Neutrophil (primary cell): ENCODE measurements around the gene KTN1.

Source experiments
- H3K27ac ChIP-seq: fragments of 200-600 bp; sonication (generic); 2 replicates; pipeline ENCODE4 v1.5.1; 2016; ENCODE audit warnings: mild to moderate bottlenecking, moderate library complexity
- H3K27me3 ChIP-seq: fragments of 200-600 bp; sonication (generic); 2 replicates; pipeline ENCODE4 v1.6.0; 2016; ENCODE audit warnings: mild to moderate bottlenecking
- H3K36me3 ChIP-seq: fragments of 200-600 bp; sonication (generic); 2 replicates; pipeline ENCODE4 v1.5.1; 2017
- H3K4me1 ChIP-seq, 2 experiments: fragments of 200-600 bp in 1 of 2; sonication (generic) in 1 of 2; 1 replicate in 1 of 2; 2 replicates in 1 of 2; pipeline versions ENCODE4 v1.5.1 to v1.6.1; 2013 to 2016; ENCODE audit warnings: low read depth in 1 of 2, low read length in 1 of 2, mild to moderate bottlenecking in 1 of 2, moderate library complexity in 1 of 2; ENCODE audit not compliant: control insufficient read depth in 1 of 2, insufficient read depth in 1 of 2
- H3K4me3 ChIP-seq, 2 experiments: fragments of 200-600 bp in 1 of 2; sonication (generic) in 1 of 2; 1 replicate in 1 of 2; 2 replicates in 1 of 2; pipeline ENCODE4 v1.5.1; 2013 to 2016; ENCODE audit warnings: low read depth in 1 of 2, low read length in 1 of 2, mild to moderate bottlenecking in 1 of 2, moderate library complexity in 1 of 2
- H3K9me3 ChIP-seq: fragments of 200-600 bp; sonication (generic); 2 replicates; pipeline ENCODE4 v1.5.1; 2016
- TF ChIP-seq, protein P1 (sequence below): fragments of 200-600 bp; sonication (generic); IDR thresholded peaks from 2 replicates; pipeline ENCODE4 v1.5.1; 2016; ENCODE audit warnings: antibody characterized with exemption

The KTN1 gene

DNA sequence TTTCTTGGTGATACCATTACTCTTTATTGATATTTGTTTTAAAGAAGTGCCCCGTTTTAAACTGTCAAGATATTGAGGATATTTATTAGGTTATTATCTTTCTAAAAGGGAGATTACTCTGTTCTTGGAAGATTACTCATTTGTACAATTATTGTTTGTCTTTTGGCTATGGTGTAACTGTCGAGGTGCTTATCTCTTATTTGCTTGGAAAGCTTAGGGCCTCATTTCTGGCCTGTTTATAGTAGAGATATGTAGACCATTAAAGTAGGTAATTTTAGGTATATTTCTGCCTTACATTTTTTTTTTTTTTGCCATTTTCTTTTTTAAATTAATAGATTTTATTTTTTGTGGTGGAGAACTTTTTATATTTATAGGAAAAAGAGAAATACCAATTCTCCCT lies 74.2 kb downstream of the KTN1 start:
- Histone ChIP-seq H3K27ac (no peak overlapping the region), H3K4me3 (no peak overlapping the region), H3K9me3 (no peaks in the 10 kb centered on the region), H3K36me3 (peaks cover 79% of the 10 kb centered on the region), H3K27me3 (no peaks in the 10 kb centered on the region), H3K4me1 (no peaks in the 10 kb centered on the region)
- TF ChIP-seq, protein P1, sequence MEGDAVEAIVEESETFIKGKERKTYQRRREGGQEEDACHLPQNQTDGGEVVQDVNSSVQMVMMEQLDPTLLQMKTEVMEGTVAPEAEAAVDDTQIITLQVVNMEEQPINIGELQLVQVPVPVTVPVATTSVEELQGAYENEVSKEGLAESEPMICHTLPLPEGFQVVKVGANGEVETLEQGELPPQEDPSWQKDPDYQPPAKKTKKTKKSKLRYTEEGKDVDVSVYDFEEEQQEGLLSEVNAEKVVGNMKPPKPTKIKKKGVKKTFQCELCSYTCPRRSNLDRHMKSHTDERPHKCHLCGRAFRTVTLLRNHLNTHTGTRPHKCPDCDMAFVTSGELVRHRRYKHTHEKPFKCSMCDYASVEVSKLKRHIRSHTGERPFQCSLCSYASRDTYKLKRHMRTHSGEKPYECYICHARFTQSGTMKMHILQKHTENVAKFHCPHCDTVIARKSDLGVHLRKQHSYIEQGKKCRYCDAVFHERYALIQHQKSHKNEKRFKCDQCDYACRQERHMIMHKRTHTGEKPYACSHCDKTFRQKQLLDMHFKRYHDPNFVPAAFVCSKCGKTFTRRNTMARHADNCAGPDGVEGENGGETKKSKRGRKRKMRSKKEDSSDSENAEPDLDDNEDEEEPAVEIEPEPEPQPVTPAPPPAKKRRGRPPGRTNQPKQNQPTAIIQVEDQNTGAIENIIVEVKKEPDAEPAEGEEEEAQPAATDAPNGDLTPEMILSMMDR, result no peak

DNA sequence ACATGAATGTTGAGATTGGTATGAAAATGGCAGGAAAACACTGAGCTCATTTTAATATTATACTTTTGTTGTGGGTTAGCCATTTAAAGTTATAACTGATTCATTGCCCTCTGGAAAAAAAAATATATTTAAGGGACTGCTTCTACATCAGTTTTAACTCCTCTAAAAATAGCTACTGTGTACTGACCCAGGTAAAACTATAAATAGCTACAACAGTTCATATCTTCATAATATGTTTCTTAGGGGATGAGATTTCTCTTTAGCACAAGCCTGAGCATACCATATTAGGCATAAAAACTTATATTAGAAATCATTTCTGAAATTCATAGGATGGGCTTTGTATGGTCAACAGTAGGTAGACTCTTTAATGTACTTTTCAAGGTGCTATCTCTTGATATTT lies 81.0 kb downstream of the KTN1 start:
- Histone ChIP-seq H3K4me3 (no peak overlapping the region), H3K27ac (no peak overlapping the region), H3K9me3 (no peaks in the 10 kb centered on the region), H3K4me1 (no peaks in the 10 kb centered on the region), H3K36me3 (peaks cover 45% of the 10 kb centered on the region), H3K27me3 (no peaks in the 10 kb centered on the region)
- TF ChIP-seq, protein P1, result no peak

DNA sequence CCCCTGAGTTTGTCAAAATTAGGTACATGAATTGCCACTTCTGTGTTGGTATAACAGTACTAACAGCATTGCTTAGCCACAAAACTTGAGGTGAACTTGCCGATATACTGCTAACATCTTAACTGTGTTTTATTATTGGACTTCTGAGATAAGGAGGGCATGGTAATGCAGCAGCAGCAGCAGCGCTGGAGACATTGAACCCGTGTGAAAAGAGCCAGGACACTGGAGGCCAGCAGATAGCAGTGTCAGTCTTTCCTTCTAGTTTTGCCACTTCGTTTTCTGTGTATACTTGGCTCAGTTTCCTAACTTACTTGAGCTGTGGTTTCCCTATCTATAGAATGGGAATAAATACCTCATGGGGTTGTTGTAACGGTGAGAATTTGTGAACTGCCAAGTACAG lies 82.7 kb downstream of the KTN1 start:
- Histone ChIP-seq H3K27ac (no peak overlapping the region), H3K4me3 (no peak overlapping the region), H3K27me3 (no peaks in the 10 kb centered on the region), H3K9me3 (no peaks in the 10 kb centered on the region), H3K36me3 (peaks cover 33% of the 10 kb centered on the region), H3K4me1 (no peaks in the 10 kb centered on the region)
- TF ChIP-seq, protein P1, result no peak

DNA sequence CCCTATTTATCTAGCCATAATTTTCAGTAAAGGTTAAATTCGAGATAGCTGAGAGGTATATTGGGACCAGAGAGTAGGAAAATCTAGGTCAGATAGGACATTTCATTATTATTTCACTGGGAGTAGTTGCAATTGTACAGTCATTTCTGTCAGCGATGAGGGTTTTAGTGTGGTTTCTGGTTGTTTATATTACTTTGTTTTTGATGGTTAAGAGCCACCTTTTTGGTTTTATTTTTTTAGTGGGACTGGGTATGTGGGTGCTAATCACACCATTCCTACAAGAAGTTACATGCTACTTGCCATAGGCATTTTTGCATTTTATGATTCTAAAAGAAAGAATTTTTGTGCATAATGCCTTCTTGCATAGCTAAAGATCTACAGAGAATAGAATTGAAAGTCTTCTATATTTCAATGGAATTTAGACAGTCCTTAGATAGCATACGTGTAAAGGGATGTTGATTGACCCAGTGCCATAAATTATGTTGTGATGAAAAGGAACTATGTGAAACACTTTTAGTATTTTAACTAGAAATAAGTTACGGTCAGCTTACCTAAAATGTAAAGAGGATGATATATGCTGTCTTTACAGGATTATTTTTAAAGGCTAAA lies 85.2 kb downstream of the KTN1 start:
- TF ChIP-seq, protein P1, result no peak
- no peaks in the 10 kb centered on the region for H3K9me3 ChIP-seq
- no peaks in the 10 kb centered on the region for H3K27me3 ChIP-seq
- peaks cover 28% of the 10 kb centered on the region for H3K36me3 ChIP-seq
- H3K4me3 ChIP-seq, result no peak overlapping the region
- H3K27ac ChIP-seq, result no peak overlapping the region
- no peaks in the 10 kb centered on the region for H3K4me1 ChIP-seq

DNA sequence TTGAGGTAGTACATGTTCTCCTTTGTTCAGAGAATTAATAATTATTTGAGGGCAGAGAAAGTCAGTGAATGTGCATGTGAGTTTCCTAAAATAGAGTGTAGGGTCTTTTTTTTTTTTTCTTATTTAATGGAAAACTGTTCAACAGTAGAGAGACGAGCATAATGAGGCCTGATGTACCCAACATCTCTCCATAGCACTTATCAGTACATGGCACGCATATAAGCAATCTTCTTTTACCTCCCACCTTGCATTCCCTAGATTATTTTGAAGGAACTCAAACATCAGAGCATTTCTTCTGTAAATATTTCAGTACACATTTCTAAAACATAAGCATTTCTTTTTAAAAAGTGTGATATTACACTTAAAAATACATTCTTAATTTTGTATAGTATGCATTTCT lies 87.8 kb downstream of the KTN1 start:
- no peaks in the 10 kb centered on the region for H3K4me1 ChIP-seq
- no peak overlapping the region for H3K4me3 ChIP-seq
- H3K27me3 ChIP-seq, result no peaks in the 10 kb centered on the region
- no peaks in the 10 kb centered on the region for H3K9me3 ChIP-seq
- TF ChIP-seq, protein P1, result no peak
- no peak overlapping the region for H3K27ac ChIP-seq
- peaks cover 43% of the 10 kb centered on the region for H3K36me3 ChIP-seq

DNA sequence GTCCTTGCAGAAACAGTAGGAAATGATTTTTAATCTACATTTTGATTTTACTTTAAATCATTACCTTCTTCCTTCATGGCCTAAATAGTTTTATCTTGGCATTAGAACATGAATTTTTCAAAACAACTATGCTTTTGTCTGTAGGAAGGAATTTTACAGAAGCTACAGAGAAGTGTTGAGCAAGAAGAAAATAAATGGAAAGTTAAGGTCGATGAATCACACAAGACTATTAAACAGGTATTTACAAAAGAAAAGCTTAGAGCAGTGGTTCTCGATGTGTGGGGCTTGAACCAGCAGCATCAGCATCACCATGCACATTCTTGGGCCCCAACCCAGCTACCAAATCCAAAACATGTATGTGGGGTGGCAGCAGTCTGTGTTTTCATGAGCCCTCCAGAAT lies 91.6 kb downstream of the KTN1 start:
- H3K36me3 ChIP-seq, result peaks cover 61% of the 10 kb centered on the region
- H3K27ac ChIP-seq, result no peak overlapping the region
- TF ChIP-seq, protein P1, result no peak
- no peak overlapping the region for H3K4me3 ChIP-seq
- H3K27me3 ChIP-seq, result no peaks in the 10 kb centered on the region
- no peaks in the 10 kb centered on the region for H3K9me3 ChIP-seq
- no peaks in the 10 kb centered on the region for H3K4me1 ChIP-seq
